HUDEP-2 (cell line): ENCODE data around the gene GRIK4.
"Not testable (repeated sequence)": the region's sequence is repeated elsewhere in the genome, so short reads cannot be mapped to it uniquely, and the experiment has no call there.

Experiments used
- DNase-seq, 76 experiments: peaks; one replicate each; lab custom pipeline; 2025; ENCODE audit not compliant: unreplicated experiment in 76 of 76; lab: John Stamatoyannopoulos, UW

The GRIK4 gene

DNA sequence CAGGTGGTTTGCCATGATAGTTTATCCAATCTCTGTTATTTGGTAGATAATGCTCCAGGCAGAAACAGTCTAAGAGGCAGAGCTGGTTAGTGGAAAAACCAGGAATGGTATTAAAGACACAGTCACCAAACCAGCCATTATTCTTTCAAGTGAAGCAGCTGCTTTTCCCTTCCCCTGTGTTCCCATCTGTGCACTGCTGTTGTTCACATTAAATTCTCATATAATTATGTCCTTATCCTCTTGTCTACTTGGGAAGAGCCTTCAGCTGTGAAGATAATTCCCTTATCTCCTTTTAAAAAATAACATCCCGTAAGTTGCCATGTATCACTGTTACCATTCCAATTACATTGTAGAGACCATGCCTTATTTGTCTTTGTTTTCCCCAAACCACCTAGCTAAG is 507.2 kb downstream of the GRIK4 start:
- no peak for DNase-seq

DNA sequence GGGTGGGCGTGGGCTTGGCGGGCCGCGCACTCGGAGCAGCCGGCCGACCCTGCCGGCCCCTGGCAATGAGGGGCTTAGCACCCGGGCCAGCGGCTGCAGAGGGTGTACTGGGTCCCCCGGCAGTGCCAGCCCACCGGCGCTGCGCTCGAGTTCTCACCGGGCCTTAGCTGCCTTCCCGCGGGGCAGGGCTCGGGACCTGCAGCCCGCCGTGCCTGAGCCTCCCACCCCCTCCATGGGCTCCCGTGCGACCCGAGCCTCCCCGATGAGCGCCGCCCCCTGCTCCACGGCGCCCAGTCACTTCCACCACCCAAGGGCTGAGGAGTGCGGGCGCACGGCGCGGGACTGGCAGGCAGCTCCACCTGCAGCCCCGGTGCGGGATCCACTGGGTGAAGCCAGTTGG is 510.2 kb downstream of the GRIK4 start:
- DNase-seq: not testable (repeated sequence)

DNA sequence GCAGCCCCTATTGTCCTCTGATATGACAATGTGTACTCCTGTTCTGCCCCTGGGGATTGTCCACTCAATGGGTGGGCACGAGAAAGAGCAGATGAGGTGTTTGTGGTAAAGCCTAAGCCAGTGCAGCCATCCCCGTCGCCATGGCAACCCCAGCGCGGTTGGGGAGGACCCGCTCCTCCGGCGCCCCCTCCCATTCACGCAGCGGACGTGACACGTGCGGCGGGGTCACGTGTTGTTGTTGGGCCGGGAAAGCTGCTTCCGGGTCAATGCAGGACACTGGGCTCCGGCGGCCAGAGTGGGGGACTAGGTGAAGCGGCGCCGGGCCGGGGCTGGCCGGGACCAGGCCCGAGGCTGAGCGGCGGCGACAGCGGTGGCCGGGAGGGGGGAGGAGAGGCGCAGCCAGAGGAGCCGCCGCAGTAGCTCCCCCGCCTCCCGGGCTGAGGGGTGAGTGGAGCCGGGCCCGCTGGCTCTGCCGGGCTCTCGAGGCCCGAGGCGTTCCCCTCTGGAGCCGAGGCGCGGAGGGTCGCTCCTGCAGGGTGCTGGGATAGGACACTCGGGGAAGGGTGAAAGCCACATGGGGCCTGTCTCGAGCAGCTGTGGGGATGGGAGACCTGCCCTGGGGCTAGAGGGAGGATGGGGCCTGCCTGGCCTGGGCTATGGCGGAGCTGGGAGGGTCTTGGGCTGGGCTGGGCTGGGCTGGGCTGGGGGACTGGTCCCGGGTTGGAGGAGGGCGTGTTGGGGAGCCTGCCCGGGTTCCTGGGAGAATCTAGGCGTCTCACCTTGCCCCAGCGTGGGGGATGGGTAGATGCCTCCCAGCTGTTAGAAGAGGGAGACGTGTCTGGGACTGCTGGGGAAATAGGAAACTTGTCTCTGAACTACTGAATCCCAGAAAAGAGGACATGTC is 512.6 kb downstream of the GRIK4 start, which contains the start of gene TBCEL:
Gene TBCEL (plus strand): TSS at position 255 of the 904 bp plus-strand sequence. CDS start 21,589 bp downstream, outside the sequence.
- peak in 75 of 76 experiments; percentile 7 to 88 (median 73) for DNase-seq

DNA sequence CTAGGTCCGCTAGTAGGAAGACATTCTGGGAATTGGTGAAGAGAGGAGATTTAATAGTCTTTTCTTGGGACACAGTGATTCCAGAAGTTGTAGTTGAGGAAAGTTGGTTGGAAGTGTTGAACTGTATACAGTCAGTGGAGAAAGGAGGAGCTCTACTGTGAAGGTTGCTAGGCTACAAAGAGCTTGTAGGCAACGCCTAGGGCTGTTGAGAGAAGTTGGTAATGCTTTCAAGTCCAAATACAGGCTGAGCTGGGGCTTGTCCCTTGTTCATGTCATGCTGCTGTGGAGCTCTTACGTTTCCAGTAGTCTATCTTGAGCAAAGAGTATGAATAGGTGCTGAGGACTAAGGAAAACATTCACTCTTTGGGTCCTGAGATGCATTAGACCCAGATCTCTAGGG is 513.4 kb downstream of the GRIK4 start:
- peak in 20 of 76 experiments; percentile 4 to 40 (median 11) for DNase-seq

DNA sequence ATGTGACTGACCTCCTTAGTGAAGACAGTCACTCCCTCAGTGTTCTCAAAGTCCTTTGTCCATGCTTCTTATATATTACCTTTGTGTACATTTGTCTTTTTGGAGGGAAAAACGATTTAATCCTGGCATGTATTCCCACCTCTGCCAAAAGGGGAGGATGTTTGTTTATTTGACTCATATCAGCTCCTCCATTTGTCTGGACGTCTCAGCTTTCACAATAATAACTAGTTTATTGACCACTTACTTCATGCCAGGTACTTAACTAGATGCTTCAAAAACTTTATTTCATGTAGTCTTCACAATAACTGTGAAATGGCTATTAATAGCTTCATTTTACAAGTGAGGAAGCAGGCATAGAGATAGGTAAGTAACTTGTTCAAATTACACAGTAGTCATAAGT is 517.6 kb downstream of the GRIK4 start:
- no peak for DNase-seq

DNA sequence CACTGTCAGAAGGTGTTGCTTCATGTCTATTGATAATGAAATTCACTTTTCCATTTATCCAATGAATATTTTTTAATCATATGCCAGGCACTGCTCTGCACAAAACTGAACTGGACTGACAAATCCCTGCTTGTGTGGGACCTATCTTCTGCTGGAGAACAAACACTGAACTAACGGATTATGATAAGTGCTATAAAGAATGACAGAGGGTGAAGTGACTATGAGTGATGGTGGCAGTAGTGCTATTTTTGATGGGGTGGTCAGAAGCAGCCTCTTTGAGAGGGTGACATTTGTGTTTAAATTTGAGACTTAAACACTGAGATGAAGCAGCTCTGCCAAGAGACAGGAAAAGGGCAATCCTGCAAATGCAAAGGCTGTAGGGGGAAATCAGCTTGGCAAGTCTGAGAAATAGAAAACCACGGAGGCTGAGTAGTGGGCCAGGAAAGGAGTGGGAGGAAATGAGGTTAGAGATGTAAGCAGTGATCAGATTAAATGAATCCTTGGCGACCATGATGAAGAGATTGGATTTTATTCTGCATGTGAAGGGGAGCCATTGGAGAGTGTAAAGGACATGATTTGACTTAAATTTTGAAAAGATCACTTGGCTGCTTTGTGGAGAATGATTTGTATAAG is 518.4 kb downstream of the GRIK4 start:
- DNase-seq: no peak

DNA sequence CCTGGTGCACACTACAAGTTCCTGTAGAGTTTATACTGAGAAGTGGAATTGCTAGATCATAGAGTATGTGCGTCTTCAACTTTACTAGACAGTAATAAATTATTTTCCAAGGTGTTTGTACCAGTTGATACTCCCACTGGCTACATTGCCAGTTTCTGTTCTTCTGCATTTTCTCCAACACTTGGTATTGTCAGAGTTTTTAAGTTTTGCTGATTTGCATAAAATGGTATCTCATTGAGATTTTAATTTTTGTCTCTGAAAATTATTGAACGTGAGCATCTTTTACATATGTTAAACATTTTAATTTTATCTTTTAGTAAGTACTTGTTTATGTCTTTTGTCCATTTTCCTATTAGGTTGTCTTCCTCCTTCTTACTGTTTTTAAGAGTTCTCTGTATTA is 519.6 kb downstream of the GRIK4 start:
- DNase-seq: no peak

DNA sequence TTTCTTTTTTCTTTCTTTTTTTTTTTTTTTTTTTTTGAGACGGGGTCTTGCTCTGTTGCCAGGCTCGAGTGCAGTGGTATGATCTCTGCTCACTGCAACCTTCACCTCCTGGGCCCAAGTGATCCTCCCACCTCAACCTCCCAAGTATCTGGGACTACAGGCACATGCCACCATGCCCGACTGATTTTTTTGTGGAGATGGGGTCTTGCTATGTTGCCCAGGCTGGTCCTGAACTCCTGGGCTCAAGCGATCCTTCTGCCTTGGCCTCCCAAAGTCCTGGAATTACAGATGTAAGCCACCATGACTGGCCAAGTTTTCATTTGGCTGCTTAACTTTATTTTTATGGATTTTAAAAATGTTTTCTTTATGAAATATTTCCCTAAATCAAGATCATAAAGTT is 520.1 kb downstream of the GRIK4 start:
- not testable (repeated sequence) for DNase-seq

DNA sequence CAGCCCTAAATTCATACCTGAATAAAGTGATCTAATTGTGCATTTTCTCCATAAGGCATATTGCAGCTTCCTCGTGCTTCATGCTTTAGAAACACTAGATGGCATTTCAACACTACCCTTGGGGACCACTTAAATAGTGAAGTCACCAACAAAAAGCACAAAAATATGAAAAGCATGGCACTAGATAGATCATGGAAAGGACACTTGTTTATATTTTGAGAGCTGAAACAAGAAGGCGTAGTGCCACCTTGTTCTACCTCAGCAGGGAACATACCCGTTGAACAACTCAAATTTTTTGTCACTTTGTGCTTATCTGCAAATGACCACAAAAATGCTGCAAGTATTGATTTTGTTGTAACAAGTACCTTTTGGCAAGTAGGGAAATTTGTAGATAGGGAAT is 521.0 kb downstream of the GRIK4 start:
- peak in 17 of 76 experiments; percentile 5 to 55 (median 15) for DNase-seq

DNA sequence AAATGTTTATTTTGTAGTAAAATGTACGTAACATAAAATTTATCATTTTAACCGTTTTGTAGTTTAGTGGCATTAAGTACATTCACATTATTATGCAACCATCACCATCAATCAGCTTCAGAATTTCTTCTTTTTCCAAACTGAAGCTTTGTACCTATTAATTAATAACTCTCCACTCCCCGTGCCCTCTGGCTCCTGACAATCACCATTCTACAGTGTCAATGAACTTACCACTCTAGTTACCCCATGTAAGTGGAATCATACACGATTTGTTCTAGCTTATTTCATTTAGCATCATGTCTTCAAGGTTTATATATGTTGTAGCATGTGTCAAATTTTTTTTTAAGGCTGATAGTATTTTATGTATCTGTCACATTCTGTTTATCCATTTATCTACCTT is 522.1 kb downstream of the GRIK4 start:
- DNase-seq: no peak

DNA sequence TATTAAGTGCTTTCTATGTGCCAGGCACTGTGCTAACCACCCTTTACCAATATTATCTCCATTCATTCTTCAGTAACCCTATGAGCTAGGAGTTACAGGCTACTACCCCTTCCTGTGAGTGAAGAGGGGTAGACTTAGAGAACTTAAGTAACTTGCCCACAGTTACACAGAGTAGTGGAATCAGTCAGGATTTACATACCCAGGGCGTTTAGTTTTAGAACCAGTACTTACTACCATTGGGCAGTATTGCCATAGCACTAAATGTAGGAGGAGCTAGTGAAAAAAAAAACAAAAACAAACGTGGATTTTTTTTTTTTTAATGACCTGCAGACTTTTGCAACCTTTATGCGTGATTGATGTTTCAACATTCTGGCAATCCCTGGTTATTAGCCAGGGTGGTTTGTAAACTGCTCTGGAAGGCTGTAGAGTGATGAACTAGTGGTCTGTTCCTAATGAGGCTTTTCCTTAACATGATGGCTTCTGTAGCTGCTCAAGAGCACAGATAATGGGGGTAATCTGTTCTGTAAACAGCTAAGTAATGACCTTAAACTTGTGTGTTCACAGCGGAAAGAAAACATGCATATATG is 523.7 kb downstream of the GRIK4 start:
- no peak for DNase-seq

DNA sequence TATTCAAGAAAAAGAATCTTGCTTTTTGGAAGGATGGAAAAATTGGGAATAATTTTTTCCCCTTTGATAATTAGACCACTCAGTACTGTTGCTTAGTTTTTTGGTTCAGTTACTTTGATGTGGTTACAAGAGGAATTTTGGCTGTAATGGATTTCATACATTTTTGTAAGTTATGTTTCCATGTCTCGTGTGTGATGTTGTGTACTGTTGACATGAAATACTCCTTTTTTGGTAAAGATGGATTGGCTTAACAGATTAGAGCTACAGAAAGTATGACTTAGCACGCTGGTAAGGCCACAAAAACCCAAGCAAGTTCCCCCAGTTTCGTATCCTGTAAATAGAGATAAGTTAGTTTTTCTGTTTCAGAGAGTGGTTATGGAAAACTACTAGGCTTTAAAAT is 524.2 kb downstream of the GRIK4 start:
- peak in 9 of 76 experiments; percentile 4 to 39 (median 18) for DNase-seq

DNA sequence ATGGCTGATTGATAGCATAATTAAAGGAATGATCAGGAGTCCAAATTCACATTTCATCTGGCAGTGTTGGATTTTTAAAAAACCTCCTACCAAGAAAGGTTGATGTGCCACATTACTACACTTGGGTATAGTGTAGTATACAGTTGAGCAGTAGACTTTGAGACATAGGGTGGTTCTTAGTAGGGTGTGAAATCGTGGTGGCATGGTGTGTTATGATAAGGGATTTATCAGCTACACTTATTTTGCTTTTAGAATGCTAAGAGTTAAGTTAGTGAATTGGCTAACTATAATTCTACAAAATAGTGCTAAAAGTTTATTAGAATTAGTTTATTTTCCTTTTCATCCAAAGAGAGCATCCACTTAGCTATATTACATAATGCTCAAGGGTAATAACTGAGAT is 525.5 kb downstream of the GRIK4 start:
- DNase-seq: peak in 33 of 76 experiments; percentile 9 to 75 (median 35)
